ENCODE measurements around the gene TFR2.
"Not testable (repeated sequence)": the region's sequence is repeated elsewhere in the genome, so short reads cannot be mapped to it uniquely, and the experiment has no call there.

The TFR2 gene

DNA sequence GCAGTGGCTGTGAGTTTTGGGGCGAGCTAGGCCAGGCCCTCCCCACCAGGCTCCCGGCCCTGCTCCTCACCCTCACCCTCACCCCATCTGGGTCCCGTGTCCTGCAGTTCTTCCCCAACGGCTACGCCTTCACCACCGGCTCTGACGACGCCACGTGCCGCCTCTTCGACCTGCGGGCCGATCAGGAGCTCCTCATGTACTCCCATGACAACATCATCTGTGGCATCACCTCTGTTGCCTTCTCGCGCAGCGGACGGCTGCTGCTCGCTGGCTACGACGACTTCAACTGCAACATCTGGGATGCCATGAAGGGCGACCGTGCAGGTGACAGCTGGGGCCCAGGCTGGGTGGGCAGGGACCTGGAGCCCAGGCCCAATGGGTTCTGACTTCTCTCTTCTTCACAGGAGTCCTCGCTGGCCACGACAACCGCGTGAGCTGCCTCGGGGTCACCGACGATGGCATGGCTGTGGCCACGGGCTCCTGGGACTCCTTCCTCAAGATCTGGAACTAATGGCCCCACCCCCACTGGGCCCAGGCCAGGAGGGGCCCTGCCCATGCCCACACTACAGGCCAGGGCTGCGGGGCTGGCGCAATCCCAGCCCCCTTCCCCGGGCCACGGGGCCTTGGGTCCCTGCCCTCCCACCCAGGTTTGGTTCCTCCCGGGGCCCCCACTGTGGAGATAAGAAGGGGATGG is 37.1 kb upstream of the TFR2 start:
- DNase-seq (ENCODE audit: low read depth in 2 of 2, low spot score in 1 of 2), result no peak

DNA sequence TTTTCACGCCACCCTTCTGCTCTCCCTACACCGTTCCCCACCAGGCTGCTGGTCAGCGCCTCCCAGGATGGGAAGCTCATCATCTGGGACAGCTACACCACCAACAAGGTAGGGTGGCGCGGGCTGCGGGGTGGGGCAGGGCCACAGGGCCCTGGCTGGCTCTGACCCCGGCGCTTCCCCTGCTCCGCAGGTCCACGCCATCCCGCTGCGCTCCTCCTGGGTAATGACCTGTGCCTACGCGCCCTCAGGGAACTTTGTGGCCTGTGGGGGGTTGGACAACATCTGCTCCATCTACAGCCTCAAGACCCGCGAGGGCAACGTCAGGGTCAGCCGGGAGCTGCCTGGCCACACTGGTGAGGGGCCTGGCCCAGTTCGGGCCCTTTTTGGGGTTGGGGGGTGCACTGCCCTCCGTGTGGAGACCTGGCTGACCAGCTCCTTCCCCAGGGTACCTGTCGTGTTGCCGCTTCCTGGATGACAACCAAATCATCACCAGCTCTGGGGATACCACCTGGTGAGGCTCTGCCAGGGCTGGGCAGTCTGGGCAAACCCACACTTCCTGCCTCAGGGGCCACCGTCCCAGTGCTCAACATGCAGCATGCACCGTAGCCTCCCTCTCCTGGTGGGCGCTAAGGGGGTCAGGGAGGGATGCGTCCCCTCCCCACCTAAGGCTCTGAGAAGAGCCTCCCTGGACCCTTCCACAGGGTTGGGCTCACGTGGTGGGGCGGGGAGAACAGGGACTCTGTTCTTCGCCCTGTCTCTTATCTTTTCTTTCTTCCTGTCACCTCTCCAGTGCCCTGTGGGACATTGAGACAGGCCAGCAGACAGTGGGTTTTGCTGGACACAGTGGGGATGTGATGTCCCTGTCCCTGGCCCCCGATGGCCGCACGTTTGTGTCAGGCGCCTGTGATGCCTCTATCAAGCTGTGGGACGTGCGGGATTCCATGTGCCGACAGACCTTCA is 36.2 kb upstream of the TFR2 start:
- DNase-seq (ENCODE audit: low read depth in 2 of 2, low spot score in 1 of 2), result no peak

DNA sequence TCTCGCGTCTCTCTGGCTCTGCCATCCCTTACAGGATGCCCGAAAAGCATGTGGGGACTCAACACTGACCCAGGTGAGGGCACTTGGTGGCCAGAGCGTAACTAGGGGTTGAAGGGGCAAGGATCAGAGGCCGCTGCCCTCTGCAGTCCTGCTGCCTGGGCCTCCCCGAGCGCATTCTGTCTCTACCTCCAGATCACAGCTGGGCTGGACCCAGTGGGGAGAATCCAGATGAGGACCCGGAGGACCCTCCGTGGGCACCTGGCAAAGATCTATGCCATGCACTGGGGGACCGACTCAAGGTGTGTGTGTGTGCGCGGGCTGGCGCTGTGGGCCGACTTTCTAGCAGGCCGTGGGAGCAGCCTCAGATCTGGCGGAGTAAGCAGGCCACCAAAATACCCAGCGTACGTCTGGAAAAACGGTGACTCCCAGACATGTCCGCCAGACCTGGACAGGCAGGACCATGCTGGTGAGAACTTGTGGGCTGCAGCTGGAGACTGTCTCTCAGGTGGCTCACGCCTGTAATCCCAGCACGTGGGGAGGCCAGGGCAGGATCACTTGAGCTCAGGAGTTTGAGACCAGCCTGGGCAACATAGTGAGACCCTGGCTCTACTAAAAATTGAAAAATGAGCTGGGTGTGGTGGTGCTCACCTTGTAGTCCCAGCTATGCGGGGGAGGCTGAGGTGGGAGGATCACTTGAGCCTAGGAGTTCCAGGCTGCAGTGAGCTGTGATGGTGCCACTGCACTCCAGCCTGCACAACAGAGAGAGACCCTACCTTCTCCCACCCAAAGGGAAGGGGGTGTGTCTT is 35.4 kb upstream of the TFR2 start:
- DNase-seq (ENCODE audit: low read depth in 2 of 2, low spot score in 1 of 2), result no peak

DNA sequence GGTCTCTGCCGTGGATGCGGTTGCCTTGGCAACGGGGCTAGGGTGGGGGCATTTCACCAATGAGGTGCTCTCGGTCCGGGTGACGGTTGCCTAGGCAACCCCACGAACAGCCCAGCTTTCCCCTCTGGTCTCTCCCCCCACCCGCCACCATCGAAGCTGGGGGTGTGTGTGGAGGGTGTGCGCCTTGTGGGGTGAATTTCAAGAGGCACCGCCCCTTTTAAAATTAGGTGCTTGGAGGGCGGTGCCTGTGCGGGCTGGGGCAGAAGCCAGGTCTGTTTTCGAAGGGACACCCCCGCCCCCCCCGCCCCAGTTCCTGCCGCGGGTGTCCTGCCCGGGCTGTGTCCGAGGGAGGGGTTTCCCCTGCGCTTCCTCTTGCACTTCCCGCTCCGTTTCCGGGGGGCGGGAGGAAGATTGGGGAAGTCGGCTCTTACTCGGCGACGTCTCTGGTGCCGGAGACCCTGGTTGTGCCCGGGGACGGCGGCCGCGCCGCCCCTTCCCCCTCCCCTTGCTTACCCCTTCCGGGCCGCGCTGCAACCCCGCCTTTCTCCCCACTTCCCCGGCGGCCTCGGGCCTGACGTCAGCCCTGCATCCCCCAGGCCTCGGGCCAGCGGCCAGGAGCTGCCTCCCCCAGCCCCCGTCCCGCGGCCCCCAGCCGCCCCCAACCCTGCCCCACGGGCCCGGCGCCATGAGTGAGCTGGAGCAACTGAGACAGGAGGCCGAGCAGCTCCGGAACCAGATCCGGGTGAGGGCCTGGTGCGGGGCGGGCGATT is 34.4 kb upstream of the TFR2 start:
- DNase-seq (ENCODE audit: low read depth in 2 of 2, low spot score in 1 of 2), result peak; percentile 63 to 76

DNA sequence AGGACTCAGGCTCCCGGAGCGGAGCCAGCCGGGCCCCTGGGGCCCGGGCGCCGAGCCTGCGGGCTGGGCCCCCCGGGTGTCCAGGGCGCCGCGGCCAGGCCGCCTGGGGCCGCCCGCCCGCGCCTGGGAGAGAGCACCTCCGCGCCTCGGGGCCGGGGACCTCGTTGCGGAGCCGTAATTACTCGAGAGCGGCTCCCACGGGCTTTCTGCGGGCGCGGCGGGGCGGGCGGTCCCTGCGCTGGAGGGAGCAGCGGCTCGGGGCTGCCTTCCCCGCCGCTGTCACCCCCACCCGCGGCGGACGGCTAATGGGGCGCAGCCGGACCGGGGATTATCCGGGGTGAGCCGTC is 33.7 kb upstream of the TFR2 start:
- DNase-seq (ENCODE audit: low read depth in 2 of 2, low spot score in 1 of 2), result no peak

DNA sequence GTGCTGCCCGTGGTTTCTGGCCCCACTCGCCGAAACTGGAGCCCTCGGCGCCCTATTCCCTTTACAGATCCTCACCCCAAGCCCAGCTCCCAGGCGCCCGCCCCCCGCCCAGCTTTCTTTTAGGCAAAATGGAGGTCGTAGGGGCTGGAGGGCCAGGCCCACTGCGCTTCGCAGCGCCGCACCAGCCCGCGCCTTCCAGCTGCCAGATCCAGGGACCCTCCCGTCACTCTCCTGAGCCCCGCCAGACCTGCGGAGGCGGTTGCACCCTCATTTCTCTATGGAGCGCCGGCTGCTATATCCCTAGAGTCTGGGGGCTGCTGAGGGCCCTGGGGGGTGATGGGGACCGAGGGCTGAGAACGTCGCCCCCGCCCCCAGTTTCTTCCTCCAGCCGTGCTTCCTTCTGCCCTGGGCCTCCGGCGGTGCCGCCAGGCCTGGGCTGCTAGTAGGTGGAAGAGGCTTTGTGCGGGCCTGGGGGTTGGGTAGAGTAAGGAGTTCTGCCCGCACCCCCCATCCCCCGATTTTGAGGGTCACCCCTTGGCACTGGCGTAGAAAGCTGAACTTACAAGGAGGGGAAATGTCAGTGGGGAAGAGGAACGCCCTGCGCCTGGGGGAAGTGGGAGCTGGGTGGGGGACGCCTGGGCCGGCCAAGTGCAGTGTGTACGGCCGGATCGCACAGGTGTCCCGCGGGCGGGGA is 33.2 kb upstream of the TFR2 start:
- DNase-seq (ENCODE audit: low read depth in 2 of 2, low spot score in 1 of 2), result no peak

DNA sequence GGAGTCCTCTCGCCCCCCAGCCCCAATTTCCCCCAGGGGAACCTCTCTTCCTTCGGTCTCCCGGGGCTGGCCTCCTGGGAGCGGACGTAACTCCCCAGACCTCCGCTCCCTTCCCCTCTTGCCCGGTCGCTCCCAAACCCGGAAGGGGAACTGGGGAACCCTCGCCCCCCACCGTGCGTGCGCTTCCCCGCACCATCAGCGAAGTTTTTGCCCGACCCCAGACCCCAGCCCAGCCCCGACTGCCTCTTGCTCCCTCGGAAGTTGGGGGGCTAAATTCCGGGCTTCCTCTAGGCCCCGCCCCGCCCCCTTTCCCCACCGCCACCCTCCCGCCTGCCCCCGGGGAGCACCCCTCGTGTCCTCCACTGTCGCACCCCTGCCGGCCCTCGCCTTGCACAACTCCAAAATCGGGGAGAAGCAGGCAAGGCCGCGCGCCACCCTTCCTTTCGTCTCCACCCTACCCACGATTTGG is 32.6 kb upstream of the TFR2 start:
- DNase-seq (ENCODE audit: low read depth in 2 of 2, low spot score in 1 of 2), result peak in 1 of 2 donors; percentile 23

DNA sequence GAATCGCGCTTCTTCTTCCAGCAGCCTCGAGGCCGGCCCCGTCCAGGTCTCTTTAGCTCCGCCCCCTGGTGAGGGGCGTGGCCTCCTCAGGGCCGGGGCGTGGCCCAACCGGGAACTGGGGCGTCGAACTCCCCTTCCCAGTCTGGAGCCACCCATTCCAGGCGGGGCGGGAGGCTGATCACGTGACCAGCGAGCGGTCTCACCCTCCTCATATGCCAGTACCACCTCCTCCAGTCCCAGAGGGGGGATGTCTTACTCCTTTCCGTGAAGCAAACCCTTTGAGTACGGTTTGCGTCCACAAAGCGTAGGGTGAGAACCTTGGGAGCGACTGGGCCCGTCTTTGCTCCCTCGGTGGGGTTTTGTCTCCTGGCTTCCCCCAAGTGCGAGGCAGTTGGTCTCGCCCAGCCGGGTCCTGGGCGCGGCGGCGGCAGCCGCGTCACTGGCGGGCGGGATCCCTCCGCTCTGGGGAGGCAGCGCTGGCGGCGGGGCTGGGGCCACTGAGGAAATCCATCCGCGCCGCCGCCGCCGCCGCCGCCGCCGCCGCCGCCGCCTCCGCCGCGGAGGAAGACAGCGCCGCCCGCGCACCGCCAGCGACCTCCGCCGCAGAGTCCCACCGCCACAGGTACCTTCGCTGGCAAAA is 32.1 kb upstream of the TFR2 start, which contains the start of gene GNB2:
Gene GNB2 (plus strand): TSS at position 439 of the 640 bp plus-strand sequence. CDS start 2,526 bp downstream, outside the sequence.
- DNase-seq (ENCODE audit: low read depth in 2 of 2, low spot score in 1 of 2), result peak; percentile 96

DNA sequence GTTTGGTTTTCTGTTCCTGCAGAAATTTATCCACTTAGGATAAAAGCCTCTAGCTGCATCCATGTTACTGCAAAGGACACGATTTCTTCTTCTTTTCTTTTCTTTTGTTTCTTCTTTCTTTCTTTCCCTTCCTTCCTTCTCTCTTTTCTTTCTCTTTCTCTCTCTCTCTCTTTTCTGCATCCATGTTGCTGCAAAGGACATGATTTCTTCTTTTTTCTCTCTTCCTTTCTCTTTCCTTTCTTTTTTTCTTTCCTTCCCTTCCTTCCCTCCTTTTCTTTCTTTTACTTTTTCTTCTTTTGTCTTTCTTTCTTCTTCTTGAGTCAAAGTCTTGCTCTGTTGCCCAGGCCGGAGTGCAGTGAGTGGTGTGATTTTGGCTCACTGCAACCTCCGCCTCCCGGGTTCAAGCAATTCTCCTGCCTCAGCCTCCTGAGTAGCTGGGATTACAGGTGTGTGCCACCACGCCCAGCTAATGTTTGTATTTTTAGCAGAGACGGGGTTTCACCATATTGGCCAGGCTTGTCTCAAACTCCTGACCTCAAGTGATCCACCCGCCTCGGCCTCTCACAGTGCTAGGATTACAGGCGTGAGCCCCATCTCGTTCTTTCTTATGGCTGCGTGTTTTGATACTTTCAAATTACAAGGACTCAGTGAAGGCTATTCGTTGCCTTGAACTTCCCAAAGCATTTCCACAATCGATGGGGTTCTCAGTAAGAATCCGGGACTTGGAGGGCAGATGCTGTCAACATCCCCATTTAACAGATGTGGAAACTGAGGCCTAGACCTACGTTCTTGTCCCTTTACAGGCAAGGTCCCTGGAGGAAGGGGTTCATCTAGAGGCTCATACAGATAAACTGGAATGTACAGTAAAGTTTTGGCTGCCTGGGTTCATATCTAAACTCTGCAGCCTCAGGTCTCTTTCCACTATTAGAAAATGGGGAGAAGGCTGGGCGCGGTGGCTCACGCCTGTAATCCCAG is 30.3 kb upstream of the TFR2 start:
- no peak for DNase-seq (ENCODE audit: low read depth in 2 of 2, low spot score in 1 of 2)

DNA sequence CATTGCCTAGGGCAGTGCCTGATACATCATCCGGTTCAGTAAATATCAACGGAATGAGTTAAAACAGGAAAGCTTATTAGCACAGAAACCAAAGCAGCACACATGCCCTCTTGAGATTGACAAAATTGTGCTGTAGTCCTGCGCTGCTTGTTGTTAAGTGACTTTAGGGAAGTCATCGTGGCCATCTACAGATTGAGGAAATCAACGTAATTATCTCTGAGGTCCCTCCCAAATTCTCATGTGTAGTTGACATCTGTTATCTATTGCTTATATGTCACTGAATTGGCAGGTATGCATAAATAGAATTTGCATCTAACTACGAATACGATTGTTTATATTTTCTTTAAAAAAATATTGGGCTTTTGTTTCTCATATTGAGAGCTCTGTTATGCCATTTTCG is 28.7 kb upstream of the TFR2 start:
- no peak for DNase-seq (ENCODE audit: low read depth in 2 of 2, low spot score in 1 of 2)

DNA sequence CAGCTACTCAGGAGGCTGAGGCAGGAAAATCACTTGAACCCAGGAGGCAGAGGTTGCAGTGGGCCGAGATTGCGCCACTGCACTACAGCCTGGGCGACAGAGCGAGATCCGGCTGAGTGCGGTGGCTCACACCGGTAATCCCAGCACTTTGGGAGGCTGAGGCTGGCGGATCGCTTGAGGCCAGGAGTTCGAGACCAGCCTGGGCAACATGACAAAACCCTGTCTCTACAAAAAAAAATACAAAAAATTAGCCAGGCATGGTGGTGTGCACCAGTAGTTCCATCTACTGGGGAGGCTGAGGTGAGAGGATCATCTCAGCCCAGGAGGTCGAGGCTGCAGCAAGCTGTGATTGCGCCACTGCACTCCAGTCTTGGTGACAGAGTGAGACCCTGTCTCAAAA is 27.8 kb upstream of the TFR2 start:
- not testable (repeated sequence) for DNase-seq (ENCODE audit: low read depth in 2 of 2, low spot score in 1 of 2)

DNA sequence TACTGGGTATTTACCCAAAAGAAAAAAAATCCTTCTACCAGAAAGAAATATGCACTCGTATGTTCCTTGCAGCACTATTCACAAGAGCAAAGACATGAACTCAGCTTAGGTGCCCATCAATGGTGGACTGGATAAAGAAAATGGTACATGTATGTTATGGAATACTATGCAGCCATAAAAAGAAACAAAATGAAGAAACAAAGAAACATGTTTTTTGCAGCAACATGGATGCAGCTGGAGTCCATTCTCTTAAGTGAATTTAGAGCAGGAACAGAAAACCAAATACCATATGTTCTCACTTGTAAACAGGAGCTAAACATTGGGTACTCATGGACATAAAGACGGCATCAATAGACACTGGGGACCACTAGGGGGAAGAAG is 26.7 kb upstream of the TFR2 start:
- no peak for DNase-seq (ENCODE audit: low read depth in 2 of 2, low spot score in 1 of 2)

DNA sequence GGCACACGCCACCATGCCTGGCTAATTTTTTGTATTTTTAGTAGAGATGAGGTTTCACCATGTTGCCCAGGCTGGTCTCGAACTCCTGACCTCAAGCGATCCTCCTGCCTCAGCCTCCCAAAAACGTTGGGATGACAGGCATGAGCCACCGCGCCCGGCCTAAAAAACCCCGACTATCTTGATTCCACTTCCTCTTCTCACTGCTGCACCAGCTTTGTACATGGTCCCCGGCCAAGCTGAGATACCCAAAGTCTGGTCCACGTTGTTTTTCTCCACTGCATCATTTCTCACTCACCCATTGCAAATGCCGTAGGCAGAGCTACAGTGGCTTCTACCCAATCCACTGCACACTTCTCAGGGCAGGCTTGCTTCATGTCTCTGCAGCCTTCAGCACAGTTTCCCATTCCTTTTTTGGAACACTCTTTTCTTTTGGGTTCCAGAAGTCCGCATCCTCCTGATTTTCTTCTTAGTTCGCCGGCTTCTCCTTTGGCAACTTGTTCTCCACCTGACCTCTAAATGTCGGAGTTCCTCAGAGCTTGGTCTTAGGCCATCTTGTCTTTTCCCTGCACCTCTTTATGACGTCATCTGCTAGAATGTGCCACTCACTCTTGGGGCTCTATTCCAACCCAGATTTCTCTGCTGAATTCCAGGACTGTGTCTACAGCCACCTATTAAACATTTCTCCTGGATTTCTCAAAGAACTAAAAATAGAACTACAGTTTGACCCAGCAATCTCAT is 26.1 kb upstream of the TFR2 start:
- DNase-seq (ENCODE audit: low read depth in 2 of 2, low spot score in 1 of 2), result no peak

DNA sequence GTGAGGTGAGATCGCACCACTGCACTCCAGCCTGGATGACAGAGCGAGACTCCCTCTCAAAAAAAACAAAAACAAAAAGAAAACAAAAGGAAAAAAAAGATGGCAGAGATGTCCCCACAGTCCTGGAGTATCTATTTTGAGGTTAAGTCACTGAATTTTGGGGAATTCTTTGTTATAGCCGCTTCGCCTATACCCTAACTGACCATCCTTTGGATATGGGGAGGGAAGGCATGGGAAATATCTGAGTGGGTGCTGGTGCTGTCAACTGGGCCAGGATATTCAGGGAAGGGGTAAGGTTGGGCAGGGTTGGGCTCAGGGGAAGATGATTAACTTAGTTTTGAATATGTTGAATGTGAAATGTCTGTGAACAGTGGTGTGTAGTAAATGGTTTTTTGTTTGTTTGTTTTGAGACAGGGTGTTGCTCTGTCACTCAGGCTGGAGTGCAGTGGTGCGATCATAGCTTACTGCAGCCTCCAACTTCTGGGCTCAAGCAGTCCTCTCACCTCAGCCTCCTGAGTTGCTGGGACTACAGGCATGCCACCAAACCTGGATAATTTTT is 23.9 kb upstream of the TFR2 start:
- no peak for DNase-seq (ENCODE audit: low read depth in 2 of 2, low spot score in 1 of 2)

DNA sequence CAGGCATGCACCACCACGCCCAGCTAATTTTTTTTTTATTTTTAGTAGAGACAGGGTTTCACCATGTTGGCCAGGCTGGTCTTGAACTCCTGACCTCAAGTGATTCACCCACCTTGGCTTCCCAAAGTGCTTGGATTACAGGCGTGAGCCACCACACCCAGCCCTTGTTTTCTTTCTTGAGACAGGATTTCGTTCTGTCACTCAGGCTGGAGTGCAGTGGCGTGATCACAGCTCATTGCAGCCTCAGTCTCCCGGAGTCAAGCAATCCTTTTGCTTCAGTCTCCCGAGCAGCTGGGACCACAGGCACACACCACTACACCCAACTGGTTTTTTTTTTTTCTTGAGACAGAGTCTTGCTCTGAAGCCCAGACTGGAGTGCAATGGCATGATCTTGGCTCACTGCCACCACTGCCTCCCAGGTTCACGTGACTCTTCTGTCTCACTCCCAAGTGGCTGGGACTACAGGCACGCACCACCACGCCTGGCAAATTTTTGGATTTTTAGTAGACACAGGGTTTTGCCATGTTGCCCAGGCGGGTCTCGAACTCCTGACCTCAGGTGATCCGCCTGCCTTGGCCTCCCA is 20.9 kb upstream of the TFR2 start:
- DNase-seq (ENCODE audit: low read depth in 2 of 2, low spot score in 1 of 2), result not testable (repeated sequence)

DNA sequence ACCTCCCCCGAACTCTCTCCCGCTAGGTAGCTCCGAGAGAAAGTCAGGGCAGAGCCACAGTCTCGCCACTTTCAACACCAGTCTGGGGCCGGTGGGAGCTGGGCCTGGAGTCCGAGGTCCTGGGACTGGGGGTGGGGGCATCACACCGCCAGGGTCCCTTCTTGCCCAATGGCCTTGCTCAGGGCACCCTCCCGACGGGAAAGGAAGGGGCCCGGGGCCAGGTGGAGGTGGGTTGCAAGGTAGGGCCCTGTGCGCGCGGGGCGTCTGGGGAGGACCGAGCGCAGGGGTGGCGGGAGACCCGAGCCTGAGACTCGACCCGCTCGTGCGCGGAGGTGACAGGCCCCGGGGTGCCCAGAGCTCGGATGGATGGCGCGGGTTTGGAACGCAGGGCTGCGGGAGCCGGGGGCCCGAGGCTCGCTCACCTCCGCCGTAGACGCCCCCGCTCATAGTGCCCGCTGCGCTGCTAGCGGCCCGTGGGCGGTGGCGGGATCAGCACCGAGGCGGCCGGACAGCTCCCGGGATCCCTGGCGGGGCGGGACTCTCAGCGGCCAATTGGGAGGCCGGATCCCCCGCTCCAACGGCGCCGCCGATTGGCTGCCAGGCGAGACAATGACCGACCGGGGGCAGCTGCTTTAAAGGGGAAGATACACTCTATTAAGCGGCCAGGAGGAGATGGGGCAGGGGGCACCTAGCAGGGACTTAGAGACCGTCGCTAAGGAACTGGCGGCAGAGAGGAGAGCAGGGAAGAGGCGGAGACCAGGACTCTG is 14.7 kb upstream of the TFR2 start, which contains the start of gene ACTL6B:
Gene ACTL6B (minus strand): TSS at position 541 of the 767 bp plus-strand sequence. CDS start 94 bp downstream, at position 447.
- DNase-seq (ENCODE audit: low read depth in 2 of 2, low spot score in 1 of 2), result no peak
